ENCODE measurements around the gene SPATA31C1.

Gene SPATA31C1

DNA sequence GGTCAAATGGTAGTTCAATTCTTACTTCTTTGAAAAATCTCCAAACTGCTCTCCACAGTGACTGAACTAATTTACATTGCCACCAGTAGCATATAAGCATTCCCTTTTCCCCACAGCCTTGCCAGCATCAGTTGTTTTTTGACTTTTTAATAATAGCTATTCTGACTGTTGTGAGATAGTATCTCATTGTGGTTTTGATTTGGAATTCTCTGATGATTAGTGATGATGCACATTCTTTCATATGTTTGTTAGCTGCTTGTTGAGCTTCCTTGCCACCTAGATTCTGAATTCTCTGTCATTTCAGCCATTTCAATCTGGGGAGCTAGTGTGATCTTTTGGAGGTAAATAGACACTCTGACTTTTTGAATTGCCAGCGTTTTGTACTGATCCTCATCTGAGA is 32.5 kb downstream of the SPATA31C1 start:
- TF ChIP-seq, protein P1, sequence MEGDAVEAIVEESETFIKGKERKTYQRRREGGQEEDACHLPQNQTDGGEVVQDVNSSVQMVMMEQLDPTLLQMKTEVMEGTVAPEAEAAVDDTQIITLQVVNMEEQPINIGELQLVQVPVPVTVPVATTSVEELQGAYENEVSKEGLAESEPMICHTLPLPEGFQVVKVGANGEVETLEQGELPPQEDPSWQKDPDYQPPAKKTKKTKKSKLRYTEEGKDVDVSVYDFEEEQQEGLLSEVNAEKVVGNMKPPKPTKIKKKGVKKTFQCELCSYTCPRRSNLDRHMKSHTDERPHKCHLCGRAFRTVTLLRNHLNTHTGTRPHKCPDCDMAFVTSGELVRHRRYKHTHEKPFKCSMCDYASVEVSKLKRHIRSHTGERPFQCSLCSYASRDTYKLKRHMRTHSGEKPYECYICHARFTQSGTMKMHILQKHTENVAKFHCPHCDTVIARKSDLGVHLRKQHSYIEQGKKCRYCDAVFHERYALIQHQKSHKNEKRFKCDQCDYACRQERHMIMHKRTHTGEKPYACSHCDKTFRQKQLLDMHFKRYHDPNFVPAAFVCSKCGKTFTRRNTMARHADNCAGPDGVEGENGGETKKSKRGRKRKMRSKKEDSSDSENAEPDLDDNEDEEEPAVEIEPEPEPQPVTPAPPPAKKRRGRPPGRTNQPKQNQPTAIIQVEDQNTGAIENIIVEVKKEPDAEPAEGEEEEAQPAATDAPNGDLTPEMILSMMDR (IDR thresholded peaks at IDR 0.05) = no peak
- Histone ChIP-seq H3K27ac (no peak overlapping the region), H3K4me3 (no peak overlapping the region)
- DNase-seq (ENCODE audit: low spot score) = no peak

DNA sequence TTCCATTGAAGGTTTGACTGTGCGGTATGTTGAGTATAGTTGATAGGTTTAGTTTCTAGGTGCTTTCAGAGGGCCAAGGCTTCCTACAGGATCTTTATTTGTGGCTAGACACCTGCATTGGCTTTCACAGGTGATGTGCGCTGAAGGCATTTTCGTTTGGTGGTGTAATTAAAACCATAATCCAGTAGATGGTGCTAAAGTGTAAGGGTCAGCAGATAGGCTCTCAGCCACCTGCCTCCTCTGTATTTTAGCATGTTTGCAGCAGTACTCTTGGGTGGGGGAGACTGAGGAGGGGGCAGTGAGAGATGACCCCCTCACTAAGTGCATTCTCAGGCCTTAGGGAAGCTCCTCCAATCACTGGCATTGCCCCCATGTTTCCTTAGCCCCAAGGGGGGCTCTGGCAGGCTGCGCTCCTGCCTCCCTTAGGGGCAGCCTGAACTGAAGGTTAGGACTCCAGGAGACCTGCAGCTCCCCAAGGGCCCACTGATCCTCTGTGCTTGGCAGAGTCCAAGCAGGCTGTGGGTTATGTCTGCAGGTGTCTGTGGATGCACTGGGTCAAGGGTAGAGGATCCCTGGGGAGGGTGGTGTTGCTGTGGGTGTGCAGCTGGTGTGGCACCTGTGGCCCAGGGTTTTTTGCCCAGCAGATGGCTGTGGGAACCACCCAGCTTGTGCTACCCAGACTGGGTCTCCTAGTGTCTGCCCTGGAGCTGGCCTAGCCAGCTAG is 33.2 kb downstream of the SPATA31C1 start:
- Histone ChIP-seq H3K4me3 (no peak overlapping the region), H3K27ac (no peak overlapping the region)
- TF ChIP-seq, protein P1 (IDR thresholded peaks at IDR 0.05) = no peak
- no peak for DNase-seq (ENCODE audit: low spot score)

DNA sequence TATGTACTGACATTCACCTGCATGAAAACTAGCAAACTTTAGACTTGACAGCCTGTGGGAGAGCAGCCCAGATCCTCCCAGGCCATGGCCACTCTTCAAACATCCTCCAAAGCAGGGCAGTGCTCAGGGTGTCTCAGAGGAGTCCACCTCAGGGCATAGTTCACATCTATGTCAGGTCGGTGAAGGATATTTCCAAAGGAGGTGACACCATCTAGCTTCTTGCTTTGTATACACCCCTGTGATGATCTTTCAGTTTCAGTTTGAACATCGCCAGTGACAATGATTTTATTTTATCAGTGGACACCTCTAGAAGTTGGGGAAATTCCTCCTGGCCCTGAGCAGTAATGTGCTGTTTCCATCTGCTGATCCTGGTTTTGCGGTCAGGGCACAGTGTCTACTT is 36.5 kb downstream of the SPATA31C1 start:
- Histone ChIP-seq H3K27ac (no peak overlapping the region), H3K4me3 (no peak overlapping the region)
- TF ChIP-seq, protein P1 (IDR thresholded peaks at IDR 0.05) = no peak
- DNase-seq (ENCODE audit: low spot score) = no peak

DNA sequence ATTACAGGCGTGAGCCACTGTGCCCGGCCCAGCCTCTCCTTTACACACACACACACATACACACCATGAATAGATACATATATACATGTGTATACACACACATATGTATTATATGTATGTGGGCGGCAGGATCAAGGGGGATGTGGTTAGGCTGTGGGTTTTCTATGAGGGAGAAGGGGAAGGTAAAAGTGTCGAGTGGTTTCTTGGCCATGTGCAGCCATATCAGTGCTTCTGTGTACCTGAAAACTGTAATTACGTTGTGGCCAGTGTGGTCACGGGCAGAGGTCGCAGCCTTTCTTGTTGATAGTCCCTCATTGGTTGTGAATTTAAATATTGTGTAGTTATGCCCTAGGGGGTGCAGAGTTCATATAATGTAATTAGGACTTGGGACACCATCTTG is 40.1 kb downstream of the SPATA31C1 start:
- H3K4me3 ChIP-seq = no peak overlapping the region
- no peak for DNase-seq (ENCODE audit: low spot score)
- H3K27ac ChIP-seq = no peak overlapping the region
- TF ChIP-seq, protein P1 (IDR thresholded peaks at IDR 0.05) = no peak

DNA sequence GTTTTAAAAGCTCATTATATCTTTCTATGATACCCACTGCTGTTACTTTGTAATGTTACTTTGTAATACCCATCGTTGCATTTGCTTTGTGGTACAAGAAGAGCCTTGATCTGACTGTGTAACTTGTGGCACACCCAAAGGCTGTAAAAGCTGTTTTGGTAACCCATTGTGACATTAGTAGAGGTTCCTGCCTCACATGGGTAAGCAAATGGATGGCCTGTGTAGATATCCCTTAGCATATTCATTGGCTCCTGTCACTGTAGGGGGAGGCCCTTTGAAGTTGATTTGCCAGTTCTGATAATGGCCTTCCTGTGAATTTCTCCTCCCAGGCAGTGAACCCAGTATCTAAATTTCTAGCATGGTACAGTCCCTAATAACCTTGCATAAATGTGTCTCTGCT is 40.8 kb downstream of the SPATA31C1 start:
- no peak overlapping the region for H3K27ac ChIP-seq
- no peak for DNase-seq (ENCODE audit: low spot score)
- H3K4me3 ChIP-seq = no peak overlapping the region
- TF ChIP-seq, protein P1 (IDR thresholded peaks at IDR 0.05) = no peak

DNA sequence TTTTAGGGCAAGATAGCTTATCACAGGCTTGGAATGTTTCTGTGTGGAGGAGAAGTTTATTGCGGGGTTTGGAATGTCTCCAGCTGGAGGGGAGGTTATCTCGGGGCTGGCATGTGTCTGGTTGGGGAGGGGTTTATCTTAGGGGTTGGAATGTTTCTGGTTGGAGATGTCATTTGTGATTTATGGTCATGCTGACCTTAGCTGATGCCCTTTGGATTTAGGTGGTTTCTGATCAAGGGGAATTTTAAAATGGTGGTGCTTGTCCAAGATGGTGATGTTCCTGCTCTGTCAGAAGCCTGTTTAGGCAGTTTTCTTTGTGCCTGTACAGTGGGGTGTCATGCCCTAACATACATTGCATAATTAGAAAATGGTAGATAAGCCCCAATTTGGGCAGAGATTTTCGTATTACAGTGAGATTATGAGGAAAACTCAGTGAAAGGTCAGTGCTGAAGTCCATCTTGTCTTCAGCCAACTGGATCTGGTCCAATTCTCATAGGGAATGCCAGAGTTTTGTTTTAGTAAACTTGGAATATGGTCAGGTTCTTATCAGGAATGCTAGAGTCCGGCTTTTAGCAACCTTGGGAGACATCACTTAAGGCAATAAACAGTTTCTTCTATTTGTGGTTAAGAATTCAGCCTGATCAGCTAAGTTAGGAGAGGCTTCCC is 42.3 kb downstream of the SPATA31C1 start:
- TF ChIP-seq, protein P1 (IDR thresholded peaks at IDR 0.05) = no peak
- no peak overlapping the region for H3K27ac ChIP-seq
- no peak for DNase-seq (ENCODE audit: low spot score)
- no peak overlapping the region for H3K4me3 ChIP-seq

DNA sequence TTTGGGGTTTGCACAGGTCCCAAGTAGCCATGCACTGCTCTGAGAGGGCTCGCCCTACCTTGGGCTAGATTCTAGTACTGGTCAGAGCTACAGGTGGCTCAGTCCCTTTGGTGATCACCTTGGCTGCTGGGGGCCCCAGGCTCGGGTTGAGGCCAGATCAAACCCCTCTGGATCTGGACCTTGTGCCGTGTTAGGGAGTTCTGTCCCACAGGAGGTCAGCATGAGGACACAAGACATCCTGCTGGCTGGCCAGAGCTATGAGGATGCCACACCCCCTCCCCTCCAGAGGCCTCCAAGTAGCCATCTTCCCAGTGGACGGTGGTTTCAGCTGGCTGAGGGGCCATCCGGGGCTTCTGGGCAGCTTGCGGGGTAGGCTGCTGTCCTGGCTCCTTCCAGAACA is 46.0 kb downstream of the SPATA31C1 start:
- Histone ChIP-seq H3K4me3 (no peak overlapping the region), H3K27ac (no peak overlapping the region)
- DNase-seq (ENCODE audit: low spot score) = no peak
- TF ChIP-seq, protein P1 (IDR thresholded peaks at IDR 0.05) = no peak

All from coronary artery (tissue), 2 donors.